Vagina (tissue), 2 donors: ENCODE measurements around the gene DCC.

Source experiments
- POLR2AphosphoS5 ChIP-seq, 2 donors: sonication (generic); formaldehyde crosslinking; IDR thresholded peaks; one replicate each; pipeline ENCODE4 v1.9.0; 2017; ENCODE audit warnings: antibody characterized with exemption in 2 of 2, mild to moderate bottlenecking in 2 of 2, low read depth in 1 of 2; ENCODE audit not compliant: insufficient read depth in 1 of 2
- TF ChIP-seq, protein P1 (sequence below), 3 experiments: fragments of 450-650 bp in 2 of 3; fragments of 200-600 bp in 1 of 3; sonication (generic) in 1 of 3; IDR thresholded peaks; one replicate each; pipeline ENCODE4 v1.5.1; 2017 to 2019; ENCODE audit warnings: antibody characterized with exemption in 3 of 3, mild to moderate bottlenecking in 2 of 3, moderate library complexity in 2 of 3

DNA sequence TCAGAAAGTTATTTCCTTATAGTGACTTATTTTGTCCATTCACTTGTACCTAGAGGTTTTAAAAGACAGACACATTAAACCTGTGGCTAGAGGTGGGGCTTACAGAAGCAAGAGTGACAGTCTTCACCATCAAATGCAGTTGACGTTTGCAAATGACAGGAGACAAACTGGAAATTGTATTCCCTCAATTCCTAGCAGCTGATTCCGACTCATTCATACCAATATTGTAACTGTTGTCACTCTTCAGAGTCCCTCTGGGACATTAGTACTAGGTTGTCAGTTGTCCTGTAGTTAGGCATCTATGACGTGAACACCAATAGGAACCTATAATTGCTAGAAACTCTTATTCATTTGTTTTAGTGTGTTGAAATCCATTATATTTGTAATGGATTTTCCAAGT lies 794.7 kb downstream of the DCC start:
- no peak for TF ChIP-seq POLR2AphosphoS5 (IDR thresholded peaks at IDR 0.05; ENCODE audit: insufficient read depth in 1 of 2, low read depth in 1 of 2)
- TF ChIP-seq, protein P1, sequence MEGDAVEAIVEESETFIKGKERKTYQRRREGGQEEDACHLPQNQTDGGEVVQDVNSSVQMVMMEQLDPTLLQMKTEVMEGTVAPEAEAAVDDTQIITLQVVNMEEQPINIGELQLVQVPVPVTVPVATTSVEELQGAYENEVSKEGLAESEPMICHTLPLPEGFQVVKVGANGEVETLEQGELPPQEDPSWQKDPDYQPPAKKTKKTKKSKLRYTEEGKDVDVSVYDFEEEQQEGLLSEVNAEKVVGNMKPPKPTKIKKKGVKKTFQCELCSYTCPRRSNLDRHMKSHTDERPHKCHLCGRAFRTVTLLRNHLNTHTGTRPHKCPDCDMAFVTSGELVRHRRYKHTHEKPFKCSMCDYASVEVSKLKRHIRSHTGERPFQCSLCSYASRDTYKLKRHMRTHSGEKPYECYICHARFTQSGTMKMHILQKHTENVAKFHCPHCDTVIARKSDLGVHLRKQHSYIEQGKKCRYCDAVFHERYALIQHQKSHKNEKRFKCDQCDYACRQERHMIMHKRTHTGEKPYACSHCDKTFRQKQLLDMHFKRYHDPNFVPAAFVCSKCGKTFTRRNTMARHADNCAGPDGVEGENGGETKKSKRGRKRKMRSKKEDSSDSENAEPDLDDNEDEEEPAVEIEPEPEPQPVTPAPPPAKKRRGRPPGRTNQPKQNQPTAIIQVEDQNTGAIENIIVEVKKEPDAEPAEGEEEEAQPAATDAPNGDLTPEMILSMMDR (IDR thresholded peaks at IDR 0.05) = no peak
